NCI-H446 treated with DMSO at 0.1 percent for 48 hours (cell line): ENCODE measurements around the gene FRMD4A.
"Not testable (repeated sequence)": the region's sequence is repeated elsewhere in the genome, so short reads cannot be mapped to it uniquely, and the experiment has no call there.

Experiments used
- DNase-seq: peaks from one replicate; lab custom pipeline; 2025; lab: John Stamatoyannopoulos, UW

Gene FRMD4A

GRCh38 chr10:13911821-13912520 is 418.8 kb downstream of the FRMD4A start:
- DNase-seq, result no peak

GRCh38 chr10:13909516-13910258 is 421.0 kb downstream of the FRMD4A start:
- DNase-seq, result no peak

- no peak for DNase-seq
Observed at GRCh38 chr10:13908475-13908874, 422.2 kb downstream of the FRMD4A start.

DNA sequence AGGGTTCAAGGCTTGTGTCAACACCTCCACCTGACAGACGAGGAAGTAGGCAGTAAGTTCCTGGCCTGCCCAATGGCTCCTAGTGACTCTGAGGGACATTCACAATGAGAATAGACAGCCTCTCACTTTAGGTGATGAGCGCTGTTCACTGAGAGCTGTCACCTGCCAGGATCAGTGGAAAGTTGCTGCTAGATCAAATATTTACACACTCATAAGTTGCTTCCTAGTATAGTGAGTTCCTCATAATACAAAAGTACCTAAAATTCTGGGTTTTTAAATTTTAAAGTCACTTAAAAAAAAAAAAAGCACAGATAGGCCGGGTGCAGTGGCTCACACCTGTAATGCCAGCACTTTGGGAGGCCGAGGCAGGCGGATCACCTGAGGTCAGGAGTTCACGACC is 423.2 kb downstream of the FRMD4A start:
- no peak for DNase-seq

GRCh38 chr10:13905281-13905680 is 425.4 kb downstream of the FRMD4A start:
- no peak for DNase-seq

- no peak for DNase-seq
Observed at GRCh38 chr10:13904064-13904463, 426.7 kb downstream of the FRMD4A start.

DNA sequence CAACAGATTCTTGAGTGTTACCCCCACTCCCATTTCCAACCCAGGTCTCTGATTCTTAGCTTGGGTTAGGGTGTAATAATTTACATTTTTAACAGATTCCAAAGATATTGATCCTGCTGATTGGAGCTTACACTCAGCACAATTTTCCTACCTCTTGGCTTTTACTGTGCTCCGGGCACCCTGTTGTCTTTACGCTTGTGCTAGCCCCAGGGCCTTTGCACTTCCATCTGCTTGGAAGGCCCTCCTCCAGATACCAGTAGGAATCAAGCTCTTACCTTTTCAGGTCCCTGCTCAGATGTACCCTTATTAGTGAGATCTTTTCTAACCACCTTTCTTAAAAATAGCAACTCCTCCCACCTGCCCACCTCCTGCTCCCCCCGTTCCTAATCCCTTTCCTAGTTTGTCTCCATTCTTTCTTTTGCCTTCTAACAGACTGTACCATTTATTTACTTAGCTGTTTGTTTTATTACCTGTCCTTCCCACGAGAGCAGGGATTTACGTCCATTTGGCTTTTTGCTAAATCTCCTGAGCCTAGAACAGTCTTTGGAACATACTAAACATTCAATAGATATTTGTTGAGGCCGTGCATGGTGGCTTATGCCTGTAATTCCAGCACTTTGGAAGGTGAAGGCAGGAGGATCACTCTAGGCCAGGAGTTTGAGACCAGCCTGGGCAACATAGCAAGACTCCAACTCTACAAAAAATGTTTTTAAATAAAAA is 427.7 kb downstream of the FRMD4A start:
- DNase-seq, result no peak

GRCh38 chr10:13899941-13900340 is 430.8 kb downstream of the FRMD4A start:
- no peak for DNase-seq

GRCh38 chr10:13896146-13896545 is 434.6 kb downstream of the FRMD4A start:
- DNase-seq, result not testable (repeated sequence)

DNA sequence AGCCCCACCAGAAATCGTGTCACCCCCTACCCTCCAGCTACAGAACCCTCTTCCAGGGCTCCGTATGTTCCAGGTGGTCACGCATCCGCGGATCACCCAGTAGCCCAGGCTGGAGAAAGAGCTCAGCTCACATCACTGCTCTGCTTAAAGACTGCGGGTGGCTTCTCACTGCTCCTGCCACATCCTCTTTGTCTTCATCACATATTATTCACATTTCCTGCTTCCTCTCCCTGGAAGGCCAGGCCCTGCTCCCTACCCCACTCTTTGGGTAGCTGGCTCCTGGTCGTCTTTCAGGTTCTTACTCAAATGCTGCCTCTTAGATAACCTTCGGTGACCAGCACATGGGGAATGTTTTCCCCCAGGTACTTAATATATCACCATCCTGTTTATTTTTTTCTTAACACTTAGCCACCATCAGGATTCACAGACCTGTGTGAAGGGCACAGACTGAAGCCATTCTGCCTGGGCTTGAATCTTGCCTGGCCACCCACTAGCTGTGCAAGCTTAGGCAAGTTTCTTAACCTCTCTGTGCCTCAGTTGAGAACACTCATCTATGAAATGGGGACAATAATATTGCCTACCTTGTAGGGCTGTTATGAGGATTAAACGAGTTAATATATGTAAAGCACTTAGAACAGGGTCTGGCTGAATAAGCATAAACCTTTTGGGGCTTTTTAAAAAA is 436.2 kb downstream of the FRMD4A start:
- no peak for DNase-seq

GRCh38 chr10:13893926-13894325 is 436.8 kb downstream of the FRMD4A start:
- no peak for DNase-seq

GRCh38 chr10:13892871-13893270 is 437.9 kb downstream of the FRMD4A start:
- DNase-seq, result no peak

DNA sequence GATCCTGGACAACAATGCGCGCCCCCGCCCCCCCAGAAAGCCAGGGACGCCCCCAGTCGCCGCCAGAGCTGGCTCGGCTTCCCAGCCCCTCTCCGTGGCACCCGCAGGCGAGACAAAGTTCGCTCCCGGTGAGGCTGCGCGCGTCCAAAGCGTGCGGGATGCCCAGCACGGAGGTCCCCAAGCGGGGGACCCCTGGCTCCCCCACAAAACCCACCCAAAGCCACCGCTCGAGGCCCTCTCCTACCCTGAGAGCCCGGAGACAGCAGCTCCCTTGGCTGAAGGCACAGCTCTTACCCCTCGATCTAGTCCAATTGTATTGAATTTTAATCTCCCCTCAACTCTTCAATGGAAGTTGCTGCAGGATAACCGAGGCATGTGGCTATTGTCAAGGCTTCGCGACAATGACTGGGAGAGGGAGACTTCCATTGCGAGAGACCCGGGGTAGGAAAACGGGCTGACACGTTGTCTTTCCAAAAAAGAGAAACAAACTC is 438.7 kb downstream of the FRMD4A start:
- DNase-seq, result no peak

DNA sequence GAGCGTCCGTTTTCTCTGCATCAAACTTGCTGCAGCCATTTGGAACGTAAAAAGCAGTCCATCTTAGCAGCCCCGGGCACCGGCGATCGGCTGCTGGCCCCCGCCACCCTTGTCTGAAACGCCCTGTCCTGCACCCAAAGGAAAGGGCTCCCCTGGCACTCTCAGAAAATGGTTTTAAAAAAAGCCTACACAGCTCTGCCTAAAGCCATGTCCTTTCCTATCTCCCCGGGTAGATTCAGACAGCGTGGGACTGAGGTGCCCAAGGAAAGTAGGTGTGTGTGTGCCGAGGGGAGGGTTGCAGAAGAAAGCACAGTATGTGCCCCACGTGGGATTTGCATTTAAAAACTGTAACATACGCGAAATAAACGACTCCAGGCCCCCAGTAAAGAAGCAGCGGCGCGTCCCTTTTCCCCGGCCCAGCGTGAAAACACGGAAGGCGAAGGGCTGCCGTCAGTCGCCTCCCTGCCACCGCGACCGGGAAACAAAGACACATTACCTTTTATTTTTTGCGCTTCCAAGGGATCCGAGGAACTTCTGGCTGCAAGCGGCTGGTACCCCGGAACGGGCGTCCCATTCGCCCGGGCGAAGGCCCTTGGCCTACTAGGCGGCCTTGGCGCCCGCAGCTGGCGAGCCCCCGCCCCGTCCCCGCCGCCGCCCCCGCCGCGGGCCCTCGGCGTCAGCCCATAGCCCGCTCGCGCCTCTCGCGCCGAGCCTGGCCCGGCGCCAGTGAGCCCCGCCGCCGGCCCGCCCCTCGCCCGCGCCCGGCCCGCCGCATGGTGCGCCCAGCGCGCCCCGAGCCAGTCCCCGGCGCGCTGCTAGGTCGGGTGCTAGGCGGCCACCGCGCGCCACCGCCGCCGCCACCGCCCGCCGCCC is 439.4 kb downstream of the FRMD4A start:
- no peak for DNase-seq

GRCh38 chr10:13890233-13891127 is 440.2 kb downstream of the FRMD4A start:
- no peak for DNase-seq

DNA sequence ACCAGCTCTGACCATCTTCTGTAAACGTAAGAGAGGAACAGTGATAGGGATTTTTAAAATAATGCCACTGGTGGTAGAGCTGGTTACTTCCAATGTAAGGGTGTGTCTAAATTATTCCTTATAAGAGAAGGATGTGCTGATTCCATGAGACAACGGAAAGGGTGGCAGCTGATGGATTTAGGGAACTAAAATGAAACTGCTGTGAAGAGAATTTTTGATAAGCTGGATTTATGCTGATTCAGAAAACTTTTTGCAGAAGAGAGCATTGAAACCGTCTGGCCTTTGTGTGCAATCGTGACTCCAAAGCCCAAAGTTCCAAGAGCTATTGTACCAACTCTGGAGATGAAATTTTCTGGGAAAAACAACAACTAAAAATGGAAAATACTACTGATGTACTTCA is 443.0 kb downstream of the FRMD4A start:
- no peak for DNase-seq

GRCh38 chr10:13885238-13885990 is 445.3 kb downstream of the FRMD4A start:
- no peak for DNase-seq

GRCh38 chr10:13883636-13884444 is 446.9 kb downstream of the FRMD4A start:
- no peak for DNase-seq
